ENCODE results near the gene BRD4.

GRCh38 chr19:15367439-15367838, 35.1 kb upstream of the BRD4 start:
- no peak for TF ChIP-seq POLR2A (IDR thresholded peaks at IDR 0.05)
- no peak for TF ChIP-seq CTCF (IDR thresholded peaks at IDR 0.05)

All from Peyer's patch (tissue), 4 donors.